Endothelial cell of umbilical vein (primary cell): ENCODE data around the gene ATP11B. TPM values are rescaled to one million over a fixed set of nuclear protein-coding genes. Genes with fewer than 3 reads are reported as not detected.

ENCODE experiments used
- BruUV-seq: library from RNA; stranded (reverse); fragments of 400-500 nt; replicated peaks from 2 replicates; lab custom pipeline; 2021; lab: Mats Ljungman, UMichigan
- CTCF ChIA-PET: fragments of 300-600, 350-600 bp; sonication (Branson Sonifier 250); formaldehyde crosslinking; loops from one replicate; lab custom pipeline; 2021; ENCODE audit warnings: antibody characterized with exemption, inconsistent platforms; lab: Charles Lee
- POLR2A ChIA-PET: fragments of 300-600, 350-600 bp; sonication (Branson Sonifier 250); formaldehyde crosslinking; loops from one replicate; lab custom pipeline; 2021; ENCODE audit warnings: antibody characterized with exemption, inconsistent platforms; lab: Charles Lee
- DNase-seq: peaks from one replicate; pipeline ENCODE4 v3.0.0-alpha.2; 2011; ENCODE audit warnings: low read depth, low spot score
- FAIRE-seq: peaks from 2 replicates; lab custom pipeline; 2011; peaks lifted over from hg19 to GRCh38; lab: Jason Lieb, UNC
- H2AFZ ChIP-seq: 2 replicates; pipeline ENCODE4 v1.6.0; 2012; ENCODE audit warnings: low read depth, low read length, control low read depth, inconsistent platforms
- H3K27ac ChIP-seq: 2 replicates; pipeline ENCODE4 v1.5.1; 2011; ENCODE audit warnings: low read depth, mild to moderate bottlenecking, control low read depth, low read length, moderate library complexity; ENCODE audit not compliant: insufficient read depth
- H3K27me3 ChIP-seq, 2 experiments: 2 replicates each; pipeline versions ENCODE4 v1.6.0 to v1.6.1; 2011; ENCODE audit warnings: low read length in 2 of 2, mixed read lengths in 1 of 2; ENCODE audit not compliant: control insufficient read depth in 2 of 2, insufficient read depth in 2 of 2
- H3K36me3 ChIP-seq, 2 experiments: 2 replicates in 1 of 2; 3 replicates in 1 of 2; pipeline ENCODE4 v1.5.1; 2011; ENCODE audit warnings: low read length in 2 of 2, mild to moderate bottlenecking in 1 of 2, moderate library complexity in 1 of 2; ENCODE audit not compliant: control insufficient read depth in 2 of 2, insufficient read depth in 2 of 2; ENCODE audit errors: extremely low read depth in 1 of 2
- H3K4me1 ChIP-seq: 3 replicates; pipeline ENCODE4 v1.5.1; 2011; ENCODE audit warnings: mild to moderate bottlenecking, low read length; ENCODE audit not compliant: control insufficient read depth, insufficient read depth; ENCODE audit errors: extremely low read depth
- H3K4me2 ChIP-seq: 2 replicates; pipeline ENCODE4 v1.6.1; 2011; ENCODE audit warnings: low read length, control low read depth, mixed read lengths; ENCODE audit not compliant: insufficient read depth
- H3K4me3 ChIP-seq, 3 experiments: fragments of 200-600 bp in 1 of 3; sonication (generic), shearing (Covaris generic) in 1 of 3; replicated peaks in 1 of 3; 2 replicates each; pipeline ENCODE4 v1.5.1; 2011 to 2016; ENCODE audit warnings: control low read depth in 3 of 3, low read length in 3 of 3, mild to moderate bottlenecking in 2 of 3, inconsistent platforms in 1 of 3, low read depth in 1 of 3, moderate library complexity in 1 of 3; ENCODE audit not compliant: insufficient read depth in 1 of 3
- H3K79me2 ChIP-seq: 2 replicates; pipeline ENCODE4 v1.6.0; 2012; ENCODE audit warnings: low read length, inconsistent platforms; ENCODE audit not compliant: control insufficient read depth, insufficient read depth
- H3K9ac ChIP-seq: replicated peaks from 2 replicates; pipeline ENCODE3; 2011; ENCODE audit warnings: low read length, control low read depth; ENCODE audit not compliant: insufficient read depth; ENCODE audit errors: extremely low read depth
- H3K9me1 ChIP-seq: replicated peaks from 3 replicates; pipeline ENCODE4 v1.6.0; 2011; ENCODE audit warnings: mild to moderate bottlenecking, low read length; ENCODE audit not compliant: control insufficient read depth, insufficient read depth; ENCODE audit errors: extremely low read depth
- H3K9me3 ChIP-seq: replicated peaks from 2 replicates; pipeline ENCODE4 v1.5.1; 2012; ENCODE audit warnings: low read length, inconsistent platforms; ENCODE audit not compliant: control insufficient read depth, insufficient read depth
- H4K20me1 ChIP-seq: replicated peaks from 2 replicates; pipeline ENCODE3; 2011; ENCODE audit warnings: mild to moderate bottlenecking, low read length; ENCODE audit not compliant: control insufficient read depth, insufficient read depth; ENCODE audit errors: extremely low read depth
- EZH2 ChIP-seq: IDR thresholded peaks from 2 replicates; pipeline ENCODE4 v1.6.1; 2012; ENCODE audit warnings: borderline replicate concordance, low read depth, mild to moderate bottlenecking, moderate library complexity, low read length, inconsistent platforms; ENCODE audit not compliant: severe bottlenecking
- FOS ChIP-seq: IDR thresholded peaks from 2 replicates; pipeline ENCODE4 v1.6.1; 2011; ENCODE audit warnings: mild to moderate bottlenecking, low read length, moderate library complexity, borderline replicate concordance; ENCODE audit not compliant: insufficient read depth
- JUN ChIP-seq: IDR thresholded peaks from 2 replicates; pipeline ENCODE4 v1.6.1; 2011; ENCODE audit warnings: borderline replicate concordance, low read depth; ENCODE audit not compliant: insufficient read length, insufficient read depth
- MAX ChIP-seq: IDR thresholded peaks from 2 replicates; pipeline ENCODE4 v1.6.1; 2011; ENCODE audit not compliant: insufficient read depth, insufficient read length
- POLR2A ChIP-seq: IDR thresholded peaks from 2 replicates; pipeline ENCODE4 v1.6.1; 2012; ENCODE audit warnings: low read depth, mild to moderate bottlenecking, control low read depth, low read length
- dilution Hi-C: fragments of 300-500 bp; cut with MboI; formaldehyde crosslinking; loops from one replicate; pipeline ENCODE4 v1.15.0; 2019; ENCODE audit warnings: low sequenced_read_pairs; ENCODE audit not compliant: extremely low pct_ligation_motif_present
- intact Hi-C: fragments of 100-400 bp; cut with micrococcal nuclease; formaldehyde crosslinking; loops from one replicate; pipeline ENCODE4 v1.10.0; 2022
- polyA plus RNA-seq, 4 experiments: library from polyadenylated mRNA; depleted of rRNA in 3 of 4; stranded (reverse) in 3 of 4; unstranded in 1 of 4; fragments of >200 nt; gene quantifications; 2 replicates each; pipeline versions ENCODE4 v1.2.1 to v1.2.3, GENCODE V29; 2011 to 2012; ENCODE audit warnings: missing spikeins in 1 of 4
- total RNA-seq: library from RNA; stranded (reverse); gene quantifications from 2 replicates; pipeline ENCODE4 v1.2.3, GENCODE V29; 2021

ATP11B gene
- total and polyA plus RNA-seq, 2 donors (not counting 3 experiments of a cell fraction or from before 2014, with no cell fraction given), result 10.1 to 49.3 TPM

DNA sequence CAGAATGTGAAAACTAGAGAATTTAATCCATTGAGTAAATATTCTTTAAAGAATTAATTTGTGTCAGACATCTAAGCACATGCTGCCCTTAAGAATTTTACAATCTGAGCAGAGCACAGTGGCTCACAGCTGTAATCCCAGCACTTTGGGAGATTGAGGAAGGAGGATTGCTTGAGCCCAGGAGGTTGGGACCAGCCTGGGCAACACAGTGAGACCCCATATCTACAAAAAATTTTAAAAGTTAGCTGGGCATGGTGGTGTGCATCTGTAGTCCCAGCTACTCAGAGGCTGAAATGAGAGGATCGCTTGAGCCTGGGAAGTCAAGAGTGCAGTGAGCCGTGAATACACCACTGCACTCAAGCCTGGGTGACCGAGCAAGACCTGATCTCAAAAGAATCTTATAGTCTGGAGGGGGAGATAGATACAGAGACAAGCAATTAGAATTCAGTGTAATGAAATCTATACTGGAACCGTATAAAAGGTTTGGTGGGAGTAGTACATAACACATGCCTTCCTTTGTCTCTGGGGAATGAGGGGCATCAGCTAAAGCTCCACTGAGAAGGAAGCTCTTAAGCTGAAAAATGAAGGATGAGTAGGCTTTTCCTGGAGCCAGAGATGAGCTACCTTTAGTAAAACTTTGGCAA lies 21.2 kb downstream of the ATP11B start:
- TF ChIP-seq POLR2A (no peak), JUN (no peak), FOS (no peak), MAX (no peak)
- Histone ChIP-seq H3K27me3 (no peaks in the 10 kb centered on the region), H3K4me3 (no peak overlapping the region), H3K9ac (no peak overlapping the region), H2AFZ (no peak overlapping the region), H3K4me1 (peaks cover 6% of the 10 kb centered on the region), H3K27ac (no peak overlapping the region), H3K36me3 (no peaks in the 10 kb centered on the region), H3K4me2 (no peak overlapping the region), H3K79me2 (peaks cover 65% of the 10 kb centered on the region), H3K9me3 (no peaks in the 10 kb centered on the region), H4K20me1 (peaks cover 6% of the 10 kb centered on the region), H3K9me1 (no peaks in the 10 kb centered on the region)
- ChIA-PET POLR2A (no interaction called here), CTCF (interaction anchor here (1.2 to 2.7 kb wide), 4 partner anchors 10 to 100 kb away, joined by 3 to 13 read pairs (median 6); no protein-coding TSS in a partner anchor)
- DNase-seq (no peak), FAIRE-seq (no peak)
- intact Hi-C loops, result no loop called here
- BruUV-seq, result no TSS peak
- dilution Hi-C loops, result no loop called here

- H3K4me1 ChIP-seq, result no peaks in the 10 kb centered on the region
- H3K27me3 ChIP-seq, result no peaks in the 10 kb centered on the region
- peaks cover 0 to 3% of the 10 kb centered on the region in 2 experiments for H3K36me3 ChIP-seq
- dilution Hi-C loops, result no loop called here
- no peak overlapping the region for H3K4me2 ChIP-seq
- intact Hi-C loops, result no loop called here
- H4K20me1 ChIP-seq, result peaks cover 6% of the 10 kb centered on the region
- BruUV-seq, result no TSS peak
- no peaks in the 10 kb centered on the region for H3K9me1 ChIP-seq
- H3K9ac ChIP-seq, result no peak overlapping the region
- no peak overlapping the region for H3K4me3 ChIP-seq
- no peaks in the 10 kb centered on the region for H3K9me3 ChIP-seq
- FAIRE-seq (no peak), DNase-seq (no peak)
- H2AFZ ChIP-seq, result no peak overlapping the region
- TF ChIP-seq FOS, result no peak
- no peak for TF ChIP-seq JUN
- no peak for TF ChIP-seq EZH2
- no peak for TF ChIP-seq POLR2A
- no peak overlapping the region for H3K27ac ChIP-seq
- ChIA-PET POLR2A (interaction anchor here (1.2 kb wide), 1 partner anchor 9 kb away, joined by 5 read pairs; no protein-coding TSS in a partner anchor), CTCF (interaction anchor here (1.3 to 2.7 kb wide), 4 partner anchors 8 to 102 kb away, joined by 3 to 13 read pairs (median 7); no protein-coding TSS in a partner anchor)
- peaks cover 61% of the 10 kb centered on the region for H3K79me2 ChIP-seq
Measured at GRCh38 chr3:182816181-182816580, 22.9 kb downstream of the ATP11B start.
